ENCODE data around the gene APBB2.

APBB2 gene

DNA sequence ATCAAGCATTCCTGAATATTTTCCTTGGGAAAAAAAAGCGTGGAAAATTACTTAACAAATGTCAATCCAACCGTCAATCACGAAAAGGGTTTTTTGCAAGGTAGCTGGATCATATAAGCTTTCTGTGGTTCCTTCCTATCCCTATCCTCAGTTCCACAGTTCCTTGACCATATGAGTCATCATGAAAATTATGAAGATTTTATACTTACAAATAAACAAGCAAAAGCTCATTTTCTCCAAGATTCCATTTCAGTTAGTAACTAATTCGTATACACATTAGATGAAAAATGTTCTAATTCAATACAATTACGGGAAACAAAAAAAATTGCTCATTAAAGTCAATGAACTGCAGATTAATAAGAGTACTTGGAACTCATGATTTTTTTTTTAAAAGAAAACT lies 235.8 kb downstream of the APBB2 start:
- H3K27me3 ChIP-seq (replicated peaks; ENCODE audit: control insufficient read depth, insufficient read depth, low read length, poor library complexity, severe bottlenecking): no peaks in the 10 kb centered on the region
- no peaks in the 10 kb centered on the region for H3K9me3 ChIP-seq (ENCODE audit: control insufficient read depth, low read length)
- no peak overlapping the region for H3K4me3 ChIP-seq (ENCODE audit: insufficient read depth, low read depth, low read length, poor library complexity, severe bottlenecking)
- no peaks in the 10 kb centered on the region for H3K36me3 ChIP-seq (ENCODE audit: control insufficient read depth, insufficient read depth, low read length)
- no peaks in the 10 kb centered on the region for H3K4me1 ChIP-seq (ENCODE audit: control insufficient read depth, insufficient read depth, low read length, poor library complexity, severe bottlenecking)
- no peak overlapping the region for H3K27ac ChIP-seq (ENCODE audit: insufficient read depth, low read length, poor library complexity, severe bottlenecking)
- DNase-seq: no peak

DNA sequence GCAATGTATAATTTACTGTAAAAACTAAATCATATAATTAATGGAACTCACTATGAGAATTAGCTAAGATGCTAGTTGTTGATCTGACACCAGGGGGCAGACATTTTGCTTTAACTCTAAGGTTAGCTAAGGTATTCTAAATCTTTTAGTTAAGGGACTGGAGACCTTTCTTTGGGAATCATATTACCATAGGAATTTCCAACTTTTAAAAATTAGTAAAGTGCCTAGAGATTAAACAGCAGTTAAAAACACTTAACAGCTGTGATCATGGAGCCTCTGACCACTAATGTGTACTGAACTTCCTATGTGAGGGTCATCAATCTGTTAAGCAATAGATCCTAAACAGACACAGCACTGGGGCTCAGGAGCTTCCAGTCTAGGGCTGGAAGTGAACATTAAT lies 238.0 kb downstream of the APBB2 start:
- H3K36me3 ChIP-seq (ENCODE audit: control insufficient read depth, insufficient read depth, low read length): no peaks in the 10 kb centered on the region
- no peaks in the 10 kb centered on the region for H3K4me1 ChIP-seq (ENCODE audit: control insufficient read depth, insufficient read depth, low read length, poor library complexity, severe bottlenecking)
- H3K9me3 ChIP-seq (ENCODE audit: control insufficient read depth, low read length): no peaks in the 10 kb centered on the region
- no peak for DNase-seq
- H3K4me3 ChIP-seq (ENCODE audit: insufficient read depth, low read depth, low read length, poor library complexity, severe bottlenecking): no peak overlapping the region
- H3K27me3 ChIP-seq (replicated peaks; ENCODE audit: control insufficient read depth, insufficient read depth, low read length, poor library complexity, severe bottlenecking): no peaks in the 10 kb centered on the region
- H3K27ac ChIP-seq (ENCODE audit: insufficient read depth, low read length, poor library complexity, severe bottlenecking): no peak overlapping the region

DNA sequence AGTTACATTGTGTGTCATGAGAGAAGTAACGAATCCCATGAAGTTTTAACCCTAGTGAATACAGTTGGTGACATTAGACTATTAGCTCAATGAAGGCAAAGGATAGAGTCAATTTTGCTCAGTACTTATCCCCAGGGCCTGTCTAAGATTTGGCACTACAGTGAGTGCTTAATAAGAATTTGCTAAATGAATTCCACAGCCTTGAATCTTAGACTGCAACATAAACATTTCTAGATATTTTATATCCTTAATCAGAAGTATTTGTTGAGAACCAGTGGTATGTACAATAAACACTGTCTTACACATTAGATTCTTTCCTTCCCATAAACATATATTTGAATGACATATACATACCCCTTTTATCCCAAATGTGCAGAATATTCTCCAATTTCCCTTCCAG lies 241.6 kb downstream of the APBB2 start:
- no peaks in the 10 kb centered on the region for H3K36me3 ChIP-seq (ENCODE audit: control insufficient read depth, insufficient read depth, low read length)
- H3K27me3 ChIP-seq (replicated peaks; ENCODE audit: control insufficient read depth, insufficient read depth, low read length, poor library complexity, severe bottlenecking): no peaks in the 10 kb centered on the region
- no peaks in the 10 kb centered on the region for H3K9me3 ChIP-seq (ENCODE audit: control insufficient read depth, low read length)
- DNase-seq: no peak
- no peak overlapping the region for H3K27ac ChIP-seq (ENCODE audit: insufficient read depth, low read length, poor library complexity, severe bottlenecking)
- H3K4me1 ChIP-seq (ENCODE audit: control insufficient read depth, insufficient read depth, low read length, poor library complexity, severe bottlenecking): no peaks in the 10 kb centered on the region
- H3K4me3 ChIP-seq (ENCODE audit: insufficient read depth, low read depth, low read length, poor library complexity, severe bottlenecking): no peak overlapping the region

DNA sequence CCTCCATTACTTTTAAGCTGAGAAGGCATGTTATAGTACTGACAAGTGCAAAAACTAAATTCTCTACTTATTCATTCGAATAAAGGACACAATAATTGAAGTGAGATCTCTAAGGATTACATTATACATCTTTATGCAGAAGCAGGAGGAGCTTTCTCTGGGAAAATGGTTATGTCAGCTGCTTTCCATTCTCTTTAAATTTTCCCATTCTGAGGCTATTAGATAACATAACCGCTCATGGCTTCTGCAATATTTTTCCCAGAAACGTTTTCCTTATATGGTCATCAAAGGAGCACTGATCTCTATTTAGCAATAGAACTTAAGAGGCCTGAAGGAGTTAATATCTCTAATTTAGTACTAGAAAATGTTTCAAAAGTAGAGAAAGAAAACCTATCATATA lies 243.0 kb downstream of the APBB2 start:
- H3K27ac ChIP-seq (ENCODE audit: insufficient read depth, low read length, poor library complexity, severe bottlenecking): no peak overlapping the region
- H3K4me1 ChIP-seq (ENCODE audit: control insufficient read depth, insufficient read depth, low read length, poor library complexity, severe bottlenecking): no peaks in the 10 kb centered on the region
- no peaks in the 10 kb centered on the region for H3K27me3 ChIP-seq (replicated peaks; ENCODE audit: control insufficient read depth, insufficient read depth, low read length, poor library complexity, severe bottlenecking)
- H3K4me3 ChIP-seq (ENCODE audit: insufficient read depth, low read depth, low read length, poor library complexity, severe bottlenecking): no peak overlapping the region
- no peak for DNase-seq
- H3K36me3 ChIP-seq (ENCODE audit: control insufficient read depth, insufficient read depth, low read length): no peaks in the 10 kb centered on the region
- H3K9me3 ChIP-seq (ENCODE audit: control insufficient read depth, low read length): no peaks in the 10 kb centered on the region

- H3K36me3 ChIP-seq (ENCODE audit: control insufficient read depth, insufficient read depth, low read length): no peaks in the 10 kb centered on the region
- DNase-seq: no peak
- H3K4me1 ChIP-seq (ENCODE audit: control insufficient read depth, insufficient read depth, low read length, poor library complexity, severe bottlenecking): no peaks in the 10 kb centered on the region
Measured at GRCh38 chr4:40969501-40969900, 244.8 kb downstream of the APBB2 start.

DNA sequence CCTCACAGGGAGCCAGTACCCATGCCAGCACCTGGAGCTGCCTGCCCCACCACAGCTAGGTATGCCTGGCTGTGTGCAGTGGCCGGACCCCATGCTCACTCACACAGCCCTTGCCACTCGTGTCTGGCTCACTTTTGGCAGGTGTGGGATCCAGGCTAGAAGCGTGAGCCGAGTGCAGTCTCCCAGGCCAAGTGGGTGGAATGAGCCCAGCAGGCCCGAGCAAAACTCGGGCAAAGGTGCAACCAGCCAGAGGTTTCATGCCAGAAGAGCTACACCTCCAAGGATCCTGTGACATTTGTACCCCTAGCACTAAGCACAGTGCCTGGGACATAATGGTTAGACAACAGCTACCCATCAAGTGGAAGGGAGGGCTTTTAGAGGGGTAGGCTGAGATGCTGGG lies 246.8 kb downstream of the APBB2 start:
- H3K4me3 ChIP-seq (ENCODE audit: insufficient read depth, low read depth, low read length, poor library complexity, severe bottlenecking): no peak overlapping the region
- no peaks in the 10 kb centered on the region for H3K9me3 ChIP-seq (ENCODE audit: control insufficient read depth, low read length)
- H3K36me3 ChIP-seq (ENCODE audit: control insufficient read depth, insufficient read depth, low read length): no peaks in the 10 kb centered on the region
- H3K27ac ChIP-seq (ENCODE audit: insufficient read depth, low read length, poor library complexity, severe bottlenecking): no peak overlapping the region
- no peaks in the 10 kb centered on the region for H3K4me1 ChIP-seq (ENCODE audit: control insufficient read depth, insufficient read depth, low read length, poor library complexity, severe bottlenecking)
- DNase-seq: no peak
- no peaks in the 10 kb centered on the region for H3K27me3 ChIP-seq (replicated peaks; ENCODE audit: control insufficient read depth, insufficient read depth, low read length, poor library complexity, severe bottlenecking)

More at GRCh38 chr4:40969501-40969900, 244.8 kb downstream of the APBB2 start:
- Histone ChIP-seq H3K27me3 (replicated peaks; ENCODE audit: control insufficient read depth, insufficient read depth, low read length, poor library complexity, severe bottlenecking) (no peaks in the 10 kb centered on the region), H3K27ac (ENCODE audit: insufficient read depth, low read length, poor library complexity, severe bottlenecking) (no peak overlapping the region), H3K9me3 (ENCODE audit: control insufficient read depth, low read length) (no peaks in the 10 kb centered on the region), H3K4me3 (ENCODE audit: insufficient read depth, low read depth, low read length, poor library complexity, severe bottlenecking) (no peak overlapping the region)

- DNase-seq: no peak
- no peaks in the 10 kb centered on the region for H3K27me3 ChIP-seq (replicated peaks; ENCODE audit: control insufficient read depth, insufficient read depth, low read length, poor library complexity, severe bottlenecking)
- no peaks in the 10 kb centered on the region for H3K9me3 ChIP-seq (ENCODE audit: control insufficient read depth, low read length)
- H3K36me3 ChIP-seq (ENCODE audit: control insufficient read depth, insufficient read depth, low read length): no peaks in the 10 kb centered on the region
- no peak overlapping the region for H3K4me3 ChIP-seq (ENCODE audit: insufficient read depth, low read depth, low read length, poor library complexity, severe bottlenecking)
- H3K27ac ChIP-seq (ENCODE audit: insufficient read depth, low read length, poor library complexity, severe bottlenecking): no peak overlapping the region
- no peaks in the 10 kb centered on the region for H3K4me1 ChIP-seq (ENCODE audit: control insufficient read depth, insufficient read depth, low read length, poor library complexity, severe bottlenecking)
Measured at GRCh38 chr4:40966091-40966490, 248.3 kb downstream of the APBB2 start.

- H3K36me3 ChIP-seq (ENCODE audit: control insufficient read depth, insufficient read depth, low read length): no peaks in the 10 kb centered on the region
- no peaks in the 10 kb centered on the region for H3K27me3 ChIP-seq (replicated peaks; ENCODE audit: control insufficient read depth, insufficient read depth, low read length, poor library complexity, severe bottlenecking)
- no peaks in the 10 kb centered on the region for H3K9me3 ChIP-seq (ENCODE audit: control insufficient read depth, low read length)
- DNase-seq: no peak
- no peaks in the 10 kb centered on the region for H3K4me1 ChIP-seq (ENCODE audit: control insufficient read depth, insufficient read depth, low read length, poor library complexity, severe bottlenecking)
- H3K4me3 ChIP-seq (ENCODE audit: insufficient read depth, low read depth, low read length, poor library complexity, severe bottlenecking): no peak overlapping the region
- no peak overlapping the region for H3K27ac ChIP-seq (ENCODE audit: insufficient read depth, low read length, poor library complexity, severe bottlenecking)
Measured at GRCh38 chr4:40963897-40964478, 250.4 kb downstream of the APBB2 start.

DNA sequence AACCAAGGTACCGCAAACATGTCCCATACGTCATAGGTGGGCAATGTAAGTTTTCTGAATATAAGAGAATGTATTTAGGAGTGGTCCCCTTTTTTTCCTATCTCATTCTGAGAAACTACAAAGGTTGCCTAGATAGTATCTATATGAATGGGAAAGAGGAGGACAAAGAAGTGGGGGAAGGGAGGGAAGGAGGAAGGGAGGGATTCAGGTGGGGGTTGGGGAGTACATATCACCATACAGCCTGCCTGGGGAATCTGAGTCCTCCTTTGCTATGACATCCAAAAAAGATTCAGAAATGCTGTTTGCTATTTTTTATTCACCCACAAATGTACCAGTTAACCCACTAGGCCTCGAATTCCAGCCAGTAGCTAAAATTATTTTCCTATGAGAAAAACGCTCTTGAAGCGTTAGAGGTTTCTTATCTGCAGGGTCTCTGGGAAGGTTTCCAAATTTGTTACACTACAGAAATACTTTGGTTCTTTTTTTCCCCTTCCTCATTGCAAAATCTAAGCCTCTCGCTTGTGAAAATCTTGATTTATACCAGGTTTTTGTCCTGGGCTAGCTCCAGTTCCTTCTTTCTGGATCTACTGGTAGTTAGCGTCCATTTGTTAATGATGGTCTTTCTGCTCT lies 251.7 kb downstream of the APBB2 start:
- Histone ChIP-seq H3K27ac (ENCODE audit: insufficient read depth, low read length, poor library complexity, severe bottlenecking) (no peak overlapping the region), H3K27me3 (replicated peaks; ENCODE audit: control insufficient read depth, insufficient read depth, low read length, poor library complexity, severe bottlenecking) (no peaks in the 10 kb centered on the region), H3K4me3 (ENCODE audit: insufficient read depth, low read depth, low read length, poor library complexity, severe bottlenecking) (no peak overlapping the region), H3K4me1 (ENCODE audit: control insufficient read depth, insufficient read depth, low read length, poor library complexity, severe bottlenecking) (no peaks in the 10 kb centered on the region), H3K36me3 (ENCODE audit: control insufficient read depth, insufficient read depth, low read length) (no peaks in the 10 kb centered on the region), H3K9me3 (ENCODE audit: control insufficient read depth, low read length) (no peaks in the 10 kb centered on the region)
- DNase-seq: no peak

DNA sequence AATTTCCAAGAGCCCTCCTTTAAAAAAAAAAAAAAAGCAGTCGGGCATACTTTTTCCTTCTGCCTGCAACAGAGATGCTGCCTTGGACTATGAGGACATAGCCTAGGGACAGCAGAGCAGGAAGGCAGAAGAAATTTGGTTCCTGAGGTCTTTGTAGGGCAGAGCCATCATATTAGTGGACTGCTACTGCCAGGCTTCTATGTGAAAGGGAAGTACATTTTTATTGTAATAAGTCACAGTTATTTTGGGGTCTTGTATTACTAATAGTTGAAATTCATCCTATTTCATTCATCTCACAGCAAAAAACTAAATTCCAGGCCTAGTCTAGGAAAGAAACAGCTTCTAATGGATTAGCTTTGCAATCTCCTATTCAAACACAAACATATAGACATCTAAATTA lies 253.4 kb downstream of the APBB2 start:
- H3K4me1 ChIP-seq (ENCODE audit: control insufficient read depth, insufficient read depth, low read length, poor library complexity, severe bottlenecking): no peaks in the 10 kb centered on the region
- H3K27ac ChIP-seq (ENCODE audit: insufficient read depth, low read length, poor library complexity, severe bottlenecking): no peak overlapping the region
- no peaks in the 10 kb centered on the region for H3K36me3 ChIP-seq (ENCODE audit: control insufficient read depth, insufficient read depth, low read length)
- no peak for DNase-seq
- no peak overlapping the region for H3K4me3 ChIP-seq (ENCODE audit: insufficient read depth, low read depth, low read length, poor library complexity, severe bottlenecking)
- H3K27me3 ChIP-seq (replicated peaks; ENCODE audit: control insufficient read depth, insufficient read depth, low read length, poor library complexity, severe bottlenecking): no peaks in the 10 kb centered on the region
- H3K9me3 ChIP-seq (ENCODE audit: control insufficient read depth, low read length): no peaks in the 10 kb centered on the region
